ENCODE measurements around the gene EXOC6.

Gene EXOC6

DNA sequence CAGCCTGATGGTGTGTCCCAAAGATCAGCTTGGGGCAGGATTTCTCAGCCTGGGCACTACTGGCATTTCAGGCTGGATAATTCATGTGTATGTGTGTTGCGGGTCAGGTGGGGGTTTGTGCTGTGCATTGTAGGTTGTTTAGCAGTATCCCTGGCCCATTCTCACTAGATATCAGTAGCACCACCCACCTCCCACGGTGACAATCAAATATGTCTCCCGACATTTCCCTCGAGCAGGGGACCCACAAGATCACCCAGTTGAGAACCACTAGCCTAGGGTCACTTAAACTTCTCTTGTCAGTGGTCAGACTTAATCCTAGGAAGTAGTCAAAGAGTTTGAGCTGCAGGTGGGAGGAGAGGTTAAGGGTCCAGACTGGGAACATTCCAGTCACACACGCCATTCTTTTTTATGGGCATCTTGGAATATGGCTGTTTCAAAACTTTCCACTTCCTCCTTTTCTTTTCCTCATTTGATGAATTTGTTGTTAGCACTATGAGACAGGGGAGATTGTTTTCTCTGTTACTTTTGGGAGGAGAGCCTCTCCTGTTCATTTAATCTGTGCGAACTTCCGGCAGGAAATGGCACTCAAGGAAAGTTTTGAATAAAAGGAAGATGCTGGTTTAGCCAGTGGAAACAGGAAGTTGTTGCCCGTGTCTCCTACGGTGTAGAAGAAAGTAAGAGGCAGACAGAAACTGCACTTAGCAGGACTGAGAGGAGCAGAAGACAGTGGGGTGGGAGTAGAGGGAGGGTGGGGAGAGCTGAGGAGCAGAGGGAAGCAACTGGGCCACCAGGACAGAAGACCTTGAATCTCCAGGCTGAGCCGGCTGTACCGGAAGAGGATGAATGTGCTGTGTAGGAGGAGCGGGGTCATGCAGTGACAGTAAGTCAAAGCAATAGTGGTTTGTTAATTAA lies 17.6 kb upstream of the EXOC6 start:
- H3K79me1 ChIP-seq (ENCODE audit: low read length), result no peaks in the 10 kb centered on the region
- H3K36me3 ChIP-seq (ENCODE audit: control insufficient read depth in 1 of 2, insufficient read depth in 2 of 2, low read length in 2 of 2), result no peaks in the 10 kb centered on the region
- no peak overlapping the region for H3K4me3 ChIP-seq (ENCODE audit: low read depth, low read length)
- H2BK12ac ChIP-seq (ENCODE audit: low read length), result no peak overlapping the region
- no peaks in the 10 kb centered on the region for H3K4me1 ChIP-seq (ENCODE audit: control insufficient read depth in 1 of 2, insufficient read depth in 2 of 2, low read length in 2 of 2)
- no peak overlapping the region for H2BK5ac ChIP-seq (ENCODE audit: low read depth, low read length, poor library complexity)
- H3K9ac ChIP-seq (ENCODE audit: low read length), result no peak overlapping the region
- H3K23ac ChIP-seq (ENCODE audit: low read length), result no peak overlapping the region
- no peaks in the 10 kb centered on the region for H3K9me3 ChIP-seq (ENCODE audit: insufficient read depth, low read depth, low read length)
- no CpG with 5 or more reads among the region's 12 CpGs for WGBS (ENCODE audit: extremely low coverage, insufficient coverage, insufficient read length)
- no peak overlapping the region for H2AK5ac ChIP-seq (ENCODE audit: low read length)
- no peaks in the 10 kb centered on the region for H3K79me2 ChIP-seq (ENCODE audit: control insufficient read depth, insufficient read depth, low read length, poor library complexity)
- DNase-seq, result no peak
- H3K27me3 ChIP-seq (ENCODE audit: insufficient read depth, low read length), result no peaks in the 10 kb centered on the region
- H3K27ac ChIP-seq (ENCODE audit: low read depth, low read length), result no peak overlapping the region
- H3K18ac ChIP-seq (ENCODE audit: low read length), result no peak overlapping the region
- no peak overlapping the region for H3K4ac ChIP-seq (ENCODE audit: low read depth, low read length)
- H4K12ac ChIP-seq (ENCODE audit: low read depth, low read length), result no peak overlapping the region
- H3K4me2 ChIP-seq (ENCODE audit: low read length), result no peak overlapping the region
- no peak overlapping the region for H4K91ac ChIP-seq (ENCODE audit: low read depth, low read length)
- no peak overlapping the region for H2BK120ac ChIP-seq (ENCODE audit: insufficient read depth, low read length, poor library complexity)
- no peak overlapping the region for H2AFZ ChIP-seq (ENCODE audit: insufficient read depth, low read length, poor library complexity)
- no peak overlapping the region for H3K14ac ChIP-seq (ENCODE audit: low read length)
- H4K8ac ChIP-seq (ENCODE audit: low read depth, low read length), result no peak overlapping the region

DNA sequence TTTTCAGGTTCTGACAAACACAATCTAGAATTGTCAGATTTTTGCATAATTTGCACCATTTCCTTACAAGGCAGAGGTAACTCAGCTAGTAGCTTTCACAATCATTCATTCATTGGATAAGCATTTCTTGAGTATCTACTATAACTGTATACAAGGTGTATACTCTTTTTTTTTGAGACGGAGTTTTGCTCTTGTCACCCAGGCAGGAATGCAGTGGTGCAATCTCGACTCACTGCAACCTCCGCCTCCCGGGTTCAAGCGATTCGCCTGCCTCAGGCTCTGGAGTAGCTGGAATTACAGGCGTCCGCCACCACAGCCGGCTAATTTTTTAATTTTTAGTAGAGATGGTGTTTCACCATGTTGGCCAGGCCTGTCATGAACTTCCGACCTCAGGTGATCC lies 16.2 kb upstream of the EXOC6 start:
- Histone ChIP-seq H2BK5ac (ENCODE audit: low read depth, low read length, poor library complexity) (no peak overlapping the region), H3K4ac (ENCODE audit: low read depth, low read length) (no peak overlapping the region), H2AFZ (ENCODE audit: insufficient read depth, low read length, poor library complexity) (no peak overlapping the region), H3K23ac (ENCODE audit: low read length) (no peak overlapping the region), H3K27ac (ENCODE audit: low read depth, low read length) (no peak overlapping the region), H3K79me2 (ENCODE audit: control insufficient read depth, insufficient read depth, low read length, poor library complexity) (no peaks in the 10 kb centered on the region), H4K12ac (ENCODE audit: low read depth, low read length) (no peak overlapping the region), H4K8ac (ENCODE audit: low read depth, low read length) (no peak overlapping the region), H3K14ac (ENCODE audit: low read length) (no peak overlapping the region), H2BK12ac (ENCODE audit: low read length) (no peak overlapping the region), H3K9me3 (ENCODE audit: insufficient read depth, low read depth, low read length) (no peaks in the 10 kb centered on the region), H4K91ac (ENCODE audit: low read depth, low read length) (no peak overlapping the region), H3K4me2 (ENCODE audit: low read length) (no peak overlapping the region), H3K36me3 (ENCODE audit: control insufficient read depth in 1 of 2, insufficient read depth in 2 of 2, low read length in 2 of 2) (no peaks in the 10 kb centered on the region), H3K9ac (ENCODE audit: low read length) (no peak overlapping the region), H3K27me3 (ENCODE audit: insufficient read depth, low read length) (no peaks in the 10 kb centered on the region), H3K4me1 (ENCODE audit: control insufficient read depth in 1 of 2, insufficient read depth in 2 of 2, low read length in 2 of 2) (no peaks in the 10 kb centered on the region), H3K18ac (ENCODE audit: low read length) (no peak overlapping the region), H2BK120ac (ENCODE audit: insufficient read depth, low read length, poor library complexity) (no peak overlapping the region), H2AK5ac (ENCODE audit: low read length) (no peak overlapping the region), H3K4me3 (ENCODE audit: low read depth, low read length) (no peak overlapping the region), H3K79me1 (ENCODE audit: low read length) (no peaks in the 10 kb centered on the region)
- WGBS (ENCODE audit: extremely low coverage, insufficient coverage, insufficient read length), result no CpG with 5 or more reads among the region's 10 CpGs
- peak; percentile 63 to 75 for DNase-seq

DNA sequence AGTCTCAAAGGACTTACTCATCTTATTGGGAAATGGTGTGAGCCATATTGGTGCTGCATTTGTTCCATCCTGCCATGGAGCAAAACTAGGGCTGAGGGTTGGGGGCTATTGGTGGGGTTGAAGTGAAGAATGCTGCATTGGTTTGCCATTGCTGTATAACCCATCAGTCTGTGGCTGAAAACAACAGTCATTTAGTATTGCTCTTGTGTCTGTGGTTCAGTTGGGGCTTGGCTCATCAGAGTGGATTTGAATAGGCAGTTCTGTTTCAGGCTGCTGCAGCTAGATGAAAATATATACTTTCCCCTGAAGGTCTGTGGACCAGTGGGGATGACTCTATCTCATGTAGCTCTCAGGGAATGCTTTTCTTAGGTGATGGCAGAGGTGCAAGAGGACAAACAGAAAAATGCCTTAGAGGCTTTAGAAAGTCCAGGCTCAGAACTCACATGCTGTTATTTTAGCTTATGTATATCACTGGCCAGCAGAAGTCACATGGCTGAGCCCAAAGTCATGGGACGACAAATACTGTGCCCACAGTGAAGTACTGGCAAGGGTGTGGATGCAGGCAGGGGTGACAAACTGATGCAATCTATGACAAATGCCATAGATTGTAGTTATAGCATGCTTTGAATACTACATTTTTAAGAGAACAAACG lies 15.2 kb upstream of the EXOC6 start:
- H2AFZ ChIP-seq (ENCODE audit: insufficient read depth, low read length, poor library complexity), result no peak overlapping the region
- no peak overlapping the region for H3K14ac ChIP-seq (ENCODE audit: low read length)
- no peak overlapping the region for H3K4me3 ChIP-seq (ENCODE audit: low read depth, low read length)
- H2BK12ac ChIP-seq (ENCODE audit: low read length), result no peak overlapping the region
- H2BK120ac ChIP-seq (ENCODE audit: insufficient read depth, low read length, poor library complexity), result no peak overlapping the region
- H3K27me3 ChIP-seq (ENCODE audit: insufficient read depth, low read length), result no peaks in the 10 kb centered on the region
- no peaks in the 10 kb centered on the region for H3K36me3 ChIP-seq (ENCODE audit: control insufficient read depth in 1 of 2, insufficient read depth in 2 of 2, low read length in 2 of 2)
- no peak overlapping the region for H2BK5ac ChIP-seq (ENCODE audit: low read depth, low read length, poor library complexity)
- no peak overlapping the region for H4K12ac ChIP-seq (ENCODE audit: low read depth, low read length)
- no peaks in the 10 kb centered on the region for H3K9me3 ChIP-seq (ENCODE audit: insufficient read depth, low read depth, low read length)
- H3K79me2 ChIP-seq (ENCODE audit: control insufficient read depth, insufficient read depth, low read length, poor library complexity), result no peaks in the 10 kb centered on the region
- H3K9ac ChIP-seq (ENCODE audit: low read length), result peak overlapping the region; percentile 38
- no peak overlapping the region for H3K27ac ChIP-seq (ENCODE audit: low read depth, low read length)
- no CpG with 5 or more reads among the region's 2 CpGs for WGBS (ENCODE audit: extremely low coverage, insufficient coverage, insufficient read length)
- no peak overlapping the region for H3K18ac ChIP-seq (ENCODE audit: low read length)
- H3K79me1 ChIP-seq (ENCODE audit: low read length), result no peaks in the 10 kb centered on the region
- no peak overlapping the region for H3K4ac ChIP-seq (ENCODE audit: low read depth, low read length)
- H3K4me2 ChIP-seq (ENCODE audit: low read length), result no peak overlapping the region
- no peaks in the 10 kb centered on the region for H3K4me1 ChIP-seq (ENCODE audit: control insufficient read depth in 1 of 2, insufficient read depth in 2 of 2, low read length in 2 of 2)
- no peak overlapping the region for H4K91ac ChIP-seq (ENCODE audit: low read depth, low read length)
- no peak overlapping the region for H4K8ac ChIP-seq (ENCODE audit: low read depth, low read length)
- DNase-seq, result peak in 1 of 2 donors; percentile 23
- H3K23ac ChIP-seq (ENCODE audit: low read length), result no peak overlapping the region
- no peak overlapping the region for H2AK5ac ChIP-seq (ENCODE audit: low read length)

DNA sequence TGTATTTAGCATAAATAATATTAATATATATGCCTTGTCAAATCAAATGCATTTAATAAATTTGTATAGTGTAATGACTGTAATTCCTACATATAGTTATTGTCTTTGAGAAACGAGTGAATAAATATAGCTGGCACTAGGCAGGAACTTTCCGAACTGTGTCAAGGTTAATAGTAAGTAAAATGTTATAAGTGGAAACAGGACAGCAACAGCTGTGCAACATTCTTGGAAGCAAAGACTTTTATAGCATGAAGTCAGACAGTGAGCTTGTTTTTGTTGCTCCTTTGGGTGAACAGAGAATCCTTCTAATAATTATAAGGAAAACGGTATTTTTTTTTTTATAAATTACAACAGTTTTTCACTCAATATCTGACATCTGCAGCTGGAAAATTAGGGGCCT lies 14.0 kb upstream of the EXOC6 start:
- H3K27ac ChIP-seq (ENCODE audit: low read depth, low read length), result no peak overlapping the region
- DNase-seq, result no peak
- no peak overlapping the region for H2BK5ac ChIP-seq (ENCODE audit: low read depth, low read length, poor library complexity)
- no peak overlapping the region for H3K18ac ChIP-seq (ENCODE audit: low read length)
- H3K4me3 ChIP-seq (ENCODE audit: low read depth, low read length), result no peak overlapping the region
- no peak overlapping the region for H3K4me2 ChIP-seq (ENCODE audit: low read length)
- H3K4me1 ChIP-seq (ENCODE audit: control insufficient read depth in 1 of 2, insufficient read depth in 2 of 2, low read length in 2 of 2), result no peaks in the 10 kb centered on the region
- H3K79me2 ChIP-seq (ENCODE audit: control insufficient read depth, insufficient read depth, low read length, poor library complexity), result no peaks in the 10 kb centered on the region
- no peak overlapping the region for H4K91ac ChIP-seq (ENCODE audit: low read depth, low read length)
- H3K9ac ChIP-seq (ENCODE audit: low read length), result no peak overlapping the region
- no peak overlapping the region for H3K4ac ChIP-seq (ENCODE audit: low read depth, low read length)
- no peak overlapping the region for H2AFZ ChIP-seq (ENCODE audit: insufficient read depth, low read length, poor library complexity)
- H2BK120ac ChIP-seq (ENCODE audit: insufficient read depth, low read length, poor library complexity), result no peak overlapping the region
- H3K36me3 ChIP-seq (ENCODE audit: control insufficient read depth in 1 of 2, insufficient read depth in 2 of 2, low read length in 2 of 2), result no peaks in the 10 kb centered on the region
- H3K79me1 ChIP-seq (ENCODE audit: low read length), result no peaks in the 10 kb centered on the region
- no peaks in the 10 kb centered on the region for H3K9me3 ChIP-seq (ENCODE audit: insufficient read depth, low read depth, low read length)
- H4K12ac ChIP-seq (ENCODE audit: low read depth, low read length), result no peak overlapping the region
- no peak overlapping the region for H2AK5ac ChIP-seq (ENCODE audit: low read length)
- no peak overlapping the region for H3K14ac ChIP-seq (ENCODE audit: low read length)
- WGBS (ENCODE audit: extremely low coverage, insufficient coverage, insufficient read length), result no CpG with 5 or more reads among the region's 3 CpGs
- no peak overlapping the region for H3K23ac ChIP-seq (ENCODE audit: low read length)
- no peaks in the 10 kb centered on the region for H3K27me3 ChIP-seq (ENCODE audit: insufficient read depth, low read length)
- no peak overlapping the region for H2BK12ac ChIP-seq (ENCODE audit: low read length)
- no peak overlapping the region for H4K8ac ChIP-seq (ENCODE audit: low read depth, low read length)
